H1 (cell line): ENCODE data around the gene MTURN. TPM values are rescaled to one million over a fixed set of nuclear protein-coding genes. Genes with fewer than 3 reads are reported as not detected.

Experiments
- CTCF ChIA-PET: fragments of 300-600 bp; sonication (Branson Sonifier 250); formaldehyde crosslinking; loops from one replicate; lab custom pipeline; 2021; ENCODE audit not compliant: partially characterized antibody; lab: Charles Lee
- POLR2A ChIA-PET: fragments of 300-600 bp; sonication (Branson Sonifier 250); formaldehyde crosslinking; loops from one replicate; lab custom pipeline; 2021; ENCODE audit warnings: inconsistent platforms; ENCODE audit not compliant: partially characterized antibody; lab: Charles Lee
- DNase-seq, 2 experiments: peaks; one replicate each; pipeline versions ENCODE4 v3.0.0 to v3.0.0-alpha.2; 2010 to 2022; ENCODE audit warnings: low spot score in 2 of 2, low read depth in 1 of 2, mixed read lengths in 1 of 2
- FAIRE-seq: peaks from 2 replicates; lab custom pipeline; 2011; peaks lifted over from hg19 to GRCh38; lab: Jason Lieb, UNC
- H2AFZ ChIP-seq: 2 replicates; pipeline ENCODE4 v1.8.1; 2012; ENCODE audit warnings: low read length, inconsistent platforms
- H2AK5ac ChIP-seq: 2 replicates; pipeline ENCODE4 v1.6.1; 2013; ENCODE audit warnings: low read depth, low read length
- H2BK120ac ChIP-seq: replicated peaks from 2 replicates; pipeline ENCODE3; 2013; ENCODE audit warnings: low read depth, low read length, inconsistent platforms
- H2BK12ac ChIP-seq: 2 replicates; pipeline ENCODE4 v1.6.1; 2013; ENCODE audit warnings: low read depth, low read length
- H2BK15ac ChIP-seq: 2 replicates; pipeline ENCODE4 v1.6.1; 2013; ENCODE audit warnings: low read length
- H2BK20ac ChIP-seq: 2 replicates; pipeline ENCODE4 v1.6.1; 2013; ENCODE audit warnings: low read length
- H2BK5ac ChIP-seq: 2 replicates; pipeline ENCODE4 v1.6.1; 2013; ENCODE audit warnings: low read depth, low read length
- H3K14ac ChIP-seq: 2 replicates; pipeline ENCODE4 v1.6.1; 2013; ENCODE audit warnings: inconsistent platforms; ENCODE audit not compliant: insufficient read length
- H3K18ac ChIP-seq: 2 replicates; pipeline ENCODE4 v1.6.1; 2013; ENCODE audit warnings: low read length; ENCODE audit errors: extremely low read depth
- H3K23ac ChIP-seq: 2 replicates; pipeline ENCODE4 v1.6.1; 2013; ENCODE audit warnings: inconsistent platforms; ENCODE audit not compliant: insufficient read length
- H3K23me2 ChIP-seq: 2 replicates; pipeline ENCODE4 v1.6.1; 2013; ENCODE audit warnings: low read depth, low read length
- H3K27ac ChIP-seq: 2 replicates; pipeline ENCODE4 v1.6.1; 2011; ENCODE audit warnings: low read depth, low read length, inconsistent platforms
- H3K27me3 ChIP-seq, 4 experiments: replicated peaks in 1 of 4; 1 replicate in 1 of 4; 2 replicates in 3 of 4; pipeline versions ENCODE4 v1.6.1 to v1.8.1; 2011 to 2013; ENCODE audit warnings: low read length in 3 of 4, mild to moderate bottlenecking in 3 of 4, inconsistent platforms in 2 of 4, mixed read lengths in 2 of 4, moderate library complexity in 1 of 4; ENCODE audit not compliant: control insufficient read depth in 3 of 4, insufficient read depth in 3 of 4; ENCODE audit errors: extremely low read depth in 1 of 4
- H3K36me3 ChIP-seq, 4 experiments: 2 replicates each; pipeline versions ENCODE4 v1.6.1 to v1.8.1; 2011 to 2013; ENCODE audit warnings: mild to moderate bottlenecking in 4 of 4, low read length in 3 of 4, moderate library complexity in 2 of 4, control low read depth in 1 of 4, inconsistent platforms in 1 of 4; ENCODE audit not compliant: insufficient read depth in 4 of 4, control insufficient read depth in 2 of 4
- H3K4ac ChIP-seq: replicated peaks from 2 replicates; pipeline ENCODE3; 2013; ENCODE audit warnings: low read length, low read depth, mixed read lengths, inconsistent platforms; ENCODE audit not compliant: insufficient read length
- H3K4me1 ChIP-seq, 4 experiments: replicated peaks in 1 of 4; 1 replicate in 1 of 4; 2 replicates in 3 of 4; pipeline versions ENCODE4 v1.6.1 to v1.8.1; 2011 to 2013; ENCODE audit warnings: low read length in 3 of 4, inconsistent platforms in 2 of 4, mixed read lengths in 1 of 4; ENCODE audit not compliant: insufficient read depth in 4 of 4, control insufficient read depth in 3 of 4
- H3K4me2 ChIP-seq, 2 experiments: 2 replicates each; pipeline versions ENCODE4 v1.6.1 to v1.8.1; 2011 to 2013; ENCODE audit warnings: low read depth in 2 of 2, low read length in 2 of 2, control low read depth in 1 of 2, inconsistent platforms in 1 of 2, mild to moderate bottlenecking in 1 of 2; ENCODE audit not compliant: insufficient read depth in 1 of 2
- H3K4me3 ChIP-seq, 4 experiments: fragments of 200-600, 300-600 bp in 1 of 4; sonication (generic), shearing (Covaris generic), sonication (Bioruptor Twin) in 1 of 4; 2 replicates each; pipeline versions ENCODE4 v1.5.1 to v1.8.1; 2011 to 2016; ENCODE audit warnings: low read length in 4 of 4, low read depth in 3 of 4, control low read depth in 2 of 4, inconsistent platforms in 2 of 4, mild to moderate bottlenecking in 2 of 4, mixed read lengths in 1 of 4, moderate library complexity in 1 of 4; ENCODE audit not compliant: insufficient read depth in 2 of 4; ENCODE audit errors: extremely low read depth in 1 of 4
- H3K56ac ChIP-seq: replicated peaks from 2 replicates; pipeline ENCODE3; 2013; ENCODE audit warnings: low read depth, mild to moderate bottlenecking, mixed read lengths, low read length, inconsistent platforms; ENCODE audit not compliant: insufficient read length
- H3K79me1 ChIP-seq: 2 replicates; pipeline ENCODE4 v1.6.1; 2013; ENCODE audit warnings: low read depth, low read length, control low read depth
- H3K79me2 ChIP-seq, 2 experiments: 2 replicates each; pipeline versions ENCODE4 v1.6.1 to v1.8.1; 2012 to 2013; ENCODE audit warnings: low read length in 2 of 2, mild to moderate bottlenecking in 2 of 2, inconsistent platforms in 1 of 2; ENCODE audit not compliant: insufficient read depth in 2 of 2, control insufficient read depth in 1 of 2
- H3K9ac ChIP-seq, 4 experiments: replicated peaks in 1 of 4; 1 replicate in 1 of 4; 2 replicates in 3 of 4; pipeline versions ENCODE4 v1.6.1 to v1.8.1; 2011 to 2013; ENCODE audit warnings: low read depth in 3 of 4, low read length in 3 of 4, control low read depth in 2 of 4, mild to moderate bottlenecking in 2 of 4, moderate library complexity in 2 of 4, inconsistent platforms in 1 of 4; ENCODE audit errors: extremely low read depth in 1 of 4
- H3K9me3 ChIP-seq, 2 experiments: 2 replicates each; pipeline versions ENCODE4 v1.6.1 to v1.8.1; 2012 to 2013; ENCODE audit warnings: mild to moderate bottlenecking in 2 of 2, moderate library complexity in 2 of 2, control low read depth in 1 of 2, inconsistent platforms in 1 of 2, low read depth in 1 of 2, low read length in 1 of 2, mixed read lengths in 1 of 2; ENCODE audit not compliant: insufficient read depth in 2 of 2
- H4K20me1 ChIP-seq, 2 experiments: replicated peaks in 1 of 2; 2 replicates each; pipeline versions ENCODE3 to v1.8.1; 2011 to 2013; ENCODE audit warnings: inconsistent platforms in 2 of 2, low read length in 2 of 2, mild to moderate bottlenecking in 1 of 2; ENCODE audit not compliant: insufficient read depth in 2 of 2, control insufficient read depth in 1 of 2
- H4K5ac ChIP-seq: 2 replicates; pipeline ENCODE4 v1.6.1; 2013; ENCODE audit warnings: low read length, low read depth, mixed read lengths, inconsistent platforms; ENCODE audit not compliant: insufficient read length
- H4K8ac ChIP-seq: 2 replicates; pipeline ENCODE4 v1.8.0; 2013; ENCODE audit warnings: mild to moderate bottlenecking, moderate library complexity, low read length, inconsistent platforms; ENCODE audit not compliant: insufficient read depth; ENCODE audit errors: extremely low read depth
- H4K91ac ChIP-seq: replicated peaks from 2 replicates; pipeline ENCODE3; 2013; ENCODE audit warnings: low read length, mixed read lengths, inconsistent platforms; ENCODE audit not compliant: insufficient read length
- BACH1 ChIP-seq: IDR thresholded peaks from 2 replicates; pipeline ENCODE4 v1.6.1; 2012; ENCODE audit warnings: low read length, improper control_type of control experiment
- KDM4A ChIP-seq: IDR thresholded peaks from one replicate; pipeline ENCODE4 v1.7.1; 2012; ENCODE audit warnings: low read depth, mild to moderate bottlenecking, moderate library complexity, low read length, inconsistent platforms; ENCODE audit not compliant: severe bottlenecking
- WGBS, 2 experiments: shearing (Covaris generic) in 1 of 2; methylation state at CpG; one replicate each; pipeline versions ENCODE4 v1.1.6 to v1.1.7; 2013 to 2015; ENCODE audit warnings: low lambda C conversion rate in 2 of 2, mixed read lengths in 2 of 2, inconsistent platforms in 1 of 2, low coverage in 1 of 2, missing lambda C conversion rate in 1 of 2; ENCODE audit not compliant: insufficient replicate concordance in 2 of 2, insufficient coverage in 1 of 2, insufficient read length in 1 of 2; ENCODE audit errors: extremely low coverage in 1 of 2, missing lambda C conversion rate in 1 of 2; 5-methylcytosine and 5-hydroxymethylcytosine counted together
- polyA plus RNA-seq, 7 experiments: library from polyadenylated mRNA; depleted of rRNA in 3 of 7; stranded (reverse) in 5 of 7; unstranded in 2 of 7; fragments of >200 nt in 5 of 7; fragments of 200-250 nt in 2 of 7; gene quantifications; 1 replicate in 5 of 7; 2 replicates in 1 of 7; 4 replicates in 1 of 7; pipeline versions ENCODE4 v1.2.1 to v1.2.3, GENCODE V29; 2011 to 2013; ENCODE audit warnings: missing spikeins in 2 of 7, mixed read lengths in 2 of 7
- total RNA-seq: library from RNA; stranded (reverse); fragmentation: NEBNext Ultra II Directional; extraction: Animal tissue kit (Norgen Biotek cat#: 25700); gene quantifications from 2 replicates; pipeline ENCODE4 v1.2.1, GENCODE V29; 2021

The MTURN gene
- total and polyA plus RNA-seq, 2 of the 8 experiments (the other 6 are each of a cell fraction or from before 2014, with no cell fraction given), result 2.6 to 5.8 TPM

DNA sequence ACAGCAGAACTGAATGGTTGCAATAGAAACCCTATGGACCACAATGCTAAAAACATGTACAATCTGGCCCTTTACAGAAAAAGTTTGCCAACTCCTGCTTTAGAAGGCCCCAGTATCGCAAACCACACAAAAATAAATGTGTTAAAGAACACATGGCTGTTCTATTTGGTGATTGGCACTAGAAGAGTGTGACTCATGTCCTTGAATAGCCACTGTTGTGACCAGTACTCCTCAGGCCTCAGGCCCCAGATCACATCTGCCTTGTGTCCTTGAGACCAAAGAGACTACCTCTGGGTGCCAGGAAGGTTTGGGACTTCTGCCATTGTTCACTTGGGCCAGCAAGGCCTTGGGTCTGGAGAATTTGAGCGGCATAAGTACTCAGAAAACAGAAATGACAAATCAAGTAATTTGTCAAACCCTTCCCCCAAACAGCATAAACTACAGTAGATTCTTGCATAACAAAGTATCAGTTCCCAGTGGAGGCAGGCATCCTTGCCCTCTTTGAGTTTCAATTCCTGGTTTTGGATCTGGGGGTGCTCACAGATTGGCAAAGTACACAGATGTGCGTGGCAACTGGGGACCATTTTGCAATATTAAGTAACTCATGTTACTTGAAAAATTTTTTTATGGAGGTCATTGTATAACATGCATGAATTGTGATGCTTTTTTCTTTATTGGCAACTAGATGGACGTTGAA is 50.2 kb downstream of the MTURN start:
- Histone ChIP-seq H3K9ac (no peak overlapping the region), H4K8ac (no peak overlapping the region), H2AFZ (no peak overlapping the region), H3K79me2 (no peaks in the 10 kb centered on the region), H4K5ac (no peak overlapping the region), H2BK5ac (no peak overlapping the region), H4K91ac (no peak overlapping the region), H3K4me2 (no peak overlapping the region), H3K79me1 (no peaks in the 10 kb centered on the region), H2BK120ac (no peak overlapping the region), H3K18ac (no peak overlapping the region), H3K4me3 (no peak overlapping the region), H2BK12ac (no peak overlapping the region), H4K20me1 (no peaks in the 10 kb centered on the region), H3K14ac (no peak overlapping the region), H3K27ac (no peak overlapping the region), H3K4me1 (peaks cover 0 to 4% (median 0%) of the 10 kb centered on the region in 4 experiments; a peak in 2 of 7 replicates), H2BK20ac (no peak overlapping the region), H3K9me3 (peaks cover 10 to 14% of the 10 kb centered on the region in 2 experiments), H3K36me3 (no peaks in the 10 kb centered on the region), H3K4ac (no peak overlapping the region), H3K23me2 (no peaks in the 10 kb centered on the region), H3K23ac (no peak overlapping the region), H3K27me3 (no peaks in the 10 kb centered on the region), H2AK5ac (no peak overlapping the region), H3K56ac (no peak overlapping the region), H2BK15ac (no peak overlapping the region)
- DNase-seq (no peak), FAIRE-seq (no peak)
- POLR2A ChIA-PET, result no interaction called here
- WGBS, 2 experiments, result 86% methylated on average over 4 of the region's 4 CpGs; no CpG with 5 or more reads in 1 of the 2 experiments
- TF ChIP-seq KDM4A, result no peak
- no peak for TF ChIP-seq BACH1
- CTCF ChIA-PET, result interaction anchor here (0.6 to 4.4 kb wide), 2 partner anchors 13 to 370 kb away, joined by 3 to 22 read pairs; no protein-coding TSS in a partner anchor
